GM23338 (cell line): Measurements from ENCODE around the gene ZNF418.
A peak's percentile ranks its signal among the peaks of the same experiment; 100 is the strongest.

Source experiments
- CTCF ChIP-seq, 2 experiments: fragments of 200-600 bp in 1 of 2; sonication (generic) in 1 of 2; conservative IDR thresholded peaks; 2 replicates each; pipeline versions ENCODE4 v1.5.1 to v1.6.1; 2016 to 2017; ENCODE audit warnings: antibody characterized with exemption in 2 of 2, low read depth in 2 of 2, mild to moderate bottlenecking in 2 of 2, moderate library complexity in 1 of 2
- EZH2 ChIP-seq: fragments of 200-600 bp; sonication (generic); IDR thresholded peaks from one replicate; pipeline ENCODE4 v1.8.0; 2017; ENCODE audit warnings: antibody characterized with exemption, mild to moderate bottlenecking, low read depth; ENCODE audit not compliant: unreplicated experiment
- EZH2phosphoT487 ChIP-seq: fragments of 200-600 bp; sonication (generic); IDR thresholded peaks from one replicate; pipeline ENCODE4 v1.8.1; 2018; ENCODE audit warnings: antibody characterized with exemption; ENCODE audit not compliant: unreplicated experiment
- POLR2AphosphoS5 ChIP-seq: IDR thresholded peaks from 2 replicates; pipeline ENCODE4 v1.6.1; 2016; ENCODE audit warnings: antibody characterized with exemption, low read depth

- TF ChIP-seq EZH2phosphoT487 (no peak), CTCF (conservative IDR thresholded peaks at IDR 0.05; ENCODE audit: low read depth in 2 of 2) (no peak), EZH2 (no peak), POLR2AphosphoS5 (peak; percentile 87)
These were observed at the start of gene ZNF418 for GRCh38 chr19:57934820-57935665.
